ENCODE results near the gene OR13J1. TPM values are rescaled to one million over a fixed set of nuclear protein-coding genes. Genes with fewer than 3 reads are reported as not detected.

Gene OR13J1
- total and polyA plus RNA-seq, 5 donors: not detected

GRCh38 chr9:35909687-35910612 is 39.7 kb upstream of the OR13J1 start:
- Histone ChIP-seq H3K27me3 (ENCODE audit: control insufficient read depth, insufficient read depth) (no peaks in the 10 kb centered on the region), H3K27ac (ENCODE audit: low read length) (peak overlapping the region; percentile 97), H3K9me3 (ENCODE audit: control insufficient read depth, low read length) (no peaks in the 10 kb centered on the region), H3K4me1 (ENCODE audit: control insufficient read depth, insufficient read depth, low read length) (peaks cover 31% of the 10 kb centered on the region), H3K4me3 (ENCODE audit: low read length) (peak overlapping the region; percentile 36)
- DNase-seq: peak; percentile 63 to 81 (median 80)
- WGBS: 67% methylated on average over 34 of the region's 34 CpGs
- peak in 1 of 2 donors; percentile 11 for ATAC-seq
- intact Hi-C loops (cut with DNase I): loop anchor here in 2 of 4 donors (5.0 to 10.0 kb wide), 2 partner anchors 37 to 115 kb away; no protein-coding TSS in a partner anchor

- Histone ChIP-seq H3K9me3 (ENCODE audit: control insufficient read depth, low read length) (no peaks in the 10 kb centered on the region), H3K27me3 (ENCODE audit: control insufficient read depth, insufficient read depth) (no peaks in the 10 kb centered on the region), H3K27ac (ENCODE audit: low read length) (peak within 1 kb of the TSS; percentile 97), H3K4me3 (ENCODE audit: low read length) (peak within 1 kb of the TSS; percentile 36), H3K4me1 (ENCODE audit: control insufficient read depth, insufficient read depth, low read length) (peaks cover 34% of the 10 kb centered on the region)
- DNase-seq (peak; percentile 39 to 76 (median 74)), ATAC-seq (no peak)
- intact Hi-C loops (cut with DNase I): loop anchor here in 2 of 4 donors (5.0 to 10.0 kb wide), 2 partner anchors 38 to 116 kb away; no protein-coding TSS in a partner anchor
- 57% methylated on average over 11 of the region's 11 CpGs for WGBS
These were observed 39.1 kb upstream of the OR13J1 start, which contains the start of gene SPAAR for GRCh38 chr9:35909274-35909673. Gene SPAAR, plus strand, starts transcription at chr9:35909490. Its CDS starts 974 bp downstream, at chr9:35910464.

GRCh38 chr9:35908504-35909125 is 38.4 kb upstream of the OR13J1 start:
- H3K27me3 ChIP-seq (ENCODE audit: control insufficient read depth, insufficient read depth): no peaks in the 10 kb centered on the region
- no peak overlapping the region for H3K4me3 ChIP-seq (ENCODE audit: low read length)
- peaks cover 34% of the 10 kb centered on the region for H3K4me1 ChIP-seq (ENCODE audit: control insufficient read depth, insufficient read depth, low read length)
- peak in 1 of 2 donors; percentile 2 for ATAC-seq
- peak; percentile 57 to 79 (median 76) for DNase-seq
- WGBS: 44% methylated on average over 9 of the region's 9 CpGs
- H3K27ac ChIP-seq (ENCODE audit: low read length): peak overlapping the region; percentile 97
- intact Hi-C loops (cut with DNase I): loop anchor here in 2 of 4 donors (5.0 to 10.0 kb wide), 2 partner anchors 39 to 116 kb away; no protein-coding TSS in a partner anchor
- H3K9me3 ChIP-seq (ENCODE audit: control insufficient read depth, low read length): no peaks in the 10 kb centered on the region

- no peaks in the 10 kb centered on the region for H3K9me3 ChIP-seq (ENCODE audit: control insufficient read depth, low read length)
- H3K4me3 ChIP-seq (ENCODE audit: low read length): no peak overlapping the region
- H3K27me3 ChIP-seq (ENCODE audit: control insufficient read depth, insufficient read depth): no peaks in the 10 kb centered on the region
- WGBS: 30% methylated on average over 13 of the region's 13 CpGs
- DNase-seq (peak; percentile 82 to 91 (median 91)), ATAC-seq (peak; percentile 62 to 67)
- intact Hi-C loops (cut with DNase I): loop anchor here in 2 of 4 donors (5.0 to 10.0 kb wide), 2 partner anchors 39 to 117 kb away; no protein-coding TSS in a partner anchor
- H3K4me1 ChIP-seq (ENCODE audit: control insufficient read depth, insufficient read depth, low read length): peaks cover 34% of the 10 kb centered on the region
- H3K27ac ChIP-seq (ENCODE audit: low read length): peak overlapping the region; percentile 97
These were observed 37.7 kb upstream of the OR13J1 start for GRCh38 chr9:35907711-35908503.

- H3K9me3 ChIP-seq (ENCODE audit: control insufficient read depth, low read length): no peaks in the 10 kb centered on the region
- 25% methylated on average over 14 of the region's 14 CpGs for WGBS
- ATAC-seq: peak; percentile 61 to 74
- peak; percentile 82 to 90 (median 88) for DNase-seq
- H3K4me3 ChIP-seq (ENCODE audit: low read length): no peak overlapping the region
- H3K27me3 ChIP-seq (ENCODE audit: control insufficient read depth, insufficient read depth): no peaks in the 10 kb centered on the region
- peak overlapping the region; percentile 97 for H3K27ac ChIP-seq (ENCODE audit: low read length)
- peaks cover 34% of the 10 kb centered on the region for H3K4me1 ChIP-seq (ENCODE audit: control insufficient read depth, insufficient read depth, low read length)
- intact Hi-C loops (cut with DNase I): loop anchor here in 2 of 4 donors (5.0 to 10.0 kb wide), 2 partner anchors 40 to 118 kb away; no protein-coding TSS in a partner anchor
These were observed 36.9 kb upstream of the OR13J1 start for GRCh38 chr9:35906923-35907699.

- peak within 1 kb of the TSS; percentile 97 for H3K27ac ChIP-seq (ENCODE audit: low read length)
- peak; percentile 61 to 76 for ATAC-seq
- peaks cover 34% of the 10 kb centered on the region for H3K4me1 ChIP-seq (ENCODE audit: control insufficient read depth, insufficient read depth, low read length)
- H3K9me3 ChIP-seq (ENCODE audit: control insufficient read depth, low read length): no peaks in the 10 kb centered on the region
- H3K4me3 ChIP-seq (ENCODE audit: low read length): peak within 1 kb of the TSS; percentile 2
- H3K27me3 ChIP-seq (ENCODE audit: control insufficient read depth, insufficient read depth): no peaks in the 10 kb centered on the region
- intact Hi-C loops (cut with DNase I): loop anchor here in 2 of 4 donors (5.0 to 10.0 kb wide), 2 partner anchors 41 to 119 kb away; no protein-coding TSS in a partner anchor
- 40% methylated on average over 29 of the region's 30 CpGs for WGBS
- DNase-seq: peak; percentile 96 to 97 (median 96)
These were observed 35.9 kb upstream of the OR13J1 start, which contains the start of gene HRCT1 for GRCh38 chr9:35905912-35906679. Gene HRCT1, plus strand, starts transcription at chr9:35906202. Its CDS starts 86 bp downstream, at chr9:35906288.

GRCh38 chr9:35905051-35905781 is 35.0 kb upstream of the OR13J1 start:
- H3K4me3 ChIP-seq (ENCODE audit: low read length): no peak overlapping the region
- intact Hi-C loops (cut with DNase I): loop anchor here in 2 of 4 donors (5.0 to 10.0 kb wide), 2 partner anchors 42 to 120 kb away; no protein-coding TSS in a partner anchor
- H3K4me1 ChIP-seq (ENCODE audit: control insufficient read depth, insufficient read depth, low read length): peaks cover 34% of the 10 kb centered on the region
- DNase-seq (peak in 1 of 3 donors; percentile 31), ATAC-seq (no peak)
- peak overlapping the region; percentile 95 for H3K27ac ChIP-seq (ENCODE audit: low read length)
- H3K27me3 ChIP-seq (ENCODE audit: control insufficient read depth, insufficient read depth): no peaks in the 10 kb centered on the region
- 69% methylated on average over 8 of the region's 8 CpGs for WGBS
- no peaks in the 10 kb centered on the region for H3K9me3 ChIP-seq (ENCODE audit: control insufficient read depth, low read length)

GRCh38 chr9:35904338-35904737 is 34.1 kb upstream of the OR13J1 start:
- peaks cover 34% of the 10 kb centered on the region for H3K4me1 ChIP-seq (ENCODE audit: control insufficient read depth, insufficient read depth, low read length)
- H3K4me3 ChIP-seq (ENCODE audit: low read length): no peak overlapping the region
- H3K9me3 ChIP-seq (ENCODE audit: control insufficient read depth, low read length): no peaks in the 10 kb centered on the region
- ATAC-seq (no peak), DNase-seq (peak in 1 of 3 donors; percentile 51)
- peak overlapping the region; percentile 0 for H3K27ac ChIP-seq (ENCODE audit: low read length)
- H3K27me3 ChIP-seq (ENCODE audit: control insufficient read depth, insufficient read depth): no peaks in the 10 kb centered on the region
- intact Hi-C loops (cut with DNase I): loop anchor here in 2 of 4 donors (5.0 to 10.0 kb wide), 2 partner anchors 38 to 120 kb away; no protein-coding TSS in a partner anchor
- WGBS: 59% methylated on average over 8 of the region's 8 CpGs
